Mucosa of descending colon (tissue), 3 donors: Measurements from ENCODE around the gene CENPT. TPM values are rescaled to one million over a fixed set of nuclear protein-coding genes. Genes with fewer than 3 reads are reported as not detected.

Experiments
- ATAC-seq: fragments of 200-7000 bp; cut with Tn5 transposase; one replicate; pipeline ENCODE4 v1.9.1; 2020; ENCODE audit warnings: mild to moderate bottlenecking, moderate library complexity
- DNase-seq, 3 donors: peaks; one replicate each; pipeline ENCODE4 v3.0.0-alpha.2; 2020
- H3K36me3 ChIP-seq: fragments of 200-600 bp; one replicate; pipeline ENCODE4 v1.8.0; 2021; ENCODE audit warnings: low read depth, mild to moderate bottlenecking
- H3K4me1 ChIP-seq: fragments of 200-600 bp; one replicate; pipeline ENCODE4 v1.8.0; 2021; ENCODE audit warnings: low read depth, mild to moderate bottlenecking
- H3K4me3 ChIP-seq: fragments of 200-600 bp; one replicate; pipeline ENCODE4 v1.8.0; 2021; ENCODE audit warnings: mild to moderate bottlenecking
- H3K9me3 ChIP-seq: fragments of 200-600 bp; one replicate; pipeline ENCODE4 v1.8.0; 2021; ENCODE audit warnings: mild to moderate bottlenecking
- CTCF ChIP-seq: fragments of 200-600 bp; IDR thresholded peaks from one replicate; pipeline ENCODE4 v1.8.0; 2022; ENCODE audit warnings: antibody characterized with exemption, mild to moderate bottlenecking
- intact Hi-C, 2 donors: fragments of 100-400 bp; cut with DNase I in 1 of 2; cut with micrococcal nuclease in 1 of 2; formaldehyde crosslinking; loops; one replicate each; pipeline versions ENCODE4 v1.11.0 to v1.11.1; 2022; cut with DNase I, micrococcal nuclease
- total RNA-seq, 3 donors: library from RNA; stranded (reverse); fragmentation: NEBNext Ultra II Directional in 2 of 3; extraction: Animal tissue kit (Norgen Biotek cat#: 25700) in 2 of 3; gene quantifications; one replicate each; pipeline versions ENCODE4 v1.2.1 to v1.2.4, GENCODE V29; 2021 to 2023
- donor health status: DM: no; HTN: no; CAD: no; lungs with moderate emphysema.
- donor health status: DM: no; HTN: no; CAD: no.
- donor health status: DM: no; HTN: yes; CAD: no.

Gene CENPT
- total RNA-seq, 3 donors from 2014 or later: 33.2 to 55.0 (median 36.6) TPM

- DNase-seq (no peak), ATAC-seq (no peak)
- Histone ChIP-seq H3K4me1 (peaks cover 24% of the 10 kb centered on the region), H3K36me3 (no peaks in the 10 kb centered on the region), H3K4me3 (no peak overlapping the region), H3K9me3 (no peaks in the 10 kb centered on the region)
- intact Hi-C loops: no loop called here
- no peak for TF ChIP-seq CTCF
Observed at GRCh38 chr16:67855789-67856188, 8.3 kb upstream of the CENPT start.

- ATAC-seq: no peak
- intact Hi-C loops: no loop called here
- H3K4me1 ChIP-seq: peaks cover 23% of the 10 kb centered on the region
- no peak for DNase-seq
- no peaks in the 10 kb centered on the region for H3K9me3 ChIP-seq
- TF ChIP-seq CTCF: no peak
- H3K4me3 ChIP-seq: no peak overlapping the region
- no peaks in the 10 kb centered on the region for H3K36me3 ChIP-seq
Observed at GRCh38 chr16:67853670-67854069, 6.2 kb upstream of the CENPT start.

GRCh38 chr16:67848118-67848517, 625 bp upstream of the CENPT start:
- H3K36me3 ChIP-seq: no peaks in the 10 kb centered on the region
- H3K4me3 ChIP-seq: no peak overlapping the region
- intact Hi-C loops: no loop called here
- TF ChIP-seq CTCF: no peak
- ATAC-seq (no peak), DNase-seq (no peak)
- H3K9me3 ChIP-seq: no peaks in the 10 kb centered on the region
- peaks cover 40% of the 10 kb centered on the region for H3K4me1 ChIP-seq

- intact Hi-C loops: no loop called here
- Histone ChIP-seq H3K9me3 (no peaks in the 10 kb centered on the region), H3K36me3 (no peaks in the 10 kb centered on the region), H3K4me3 (peak within 1 kb of the TSS; percentile 91), H3K4me1 (peaks cover 40% of the 10 kb centered on the region)
- peak; percentile 97 to 98 (median 98) for DNase-seq
- TF ChIP-seq CTCF: no peak
- peak; percentile 83 for ATAC-seq
Observed at GRCh38 chr16:67846320-67847063, 1.0 kb downstream of the CENPT start, which contains the start of gene NUTF2. Gene NUTF2, plus strand, starts transcription at chr16:67846933. Its CDS starts 18,198 bp downstream, at chr16:67865131.

- TF ChIP-seq CTCF: no peak
- no peak for DNase-seq
- Histone ChIP-seq H3K4me3 (peak overlapping the region; percentile 91), H3K9me3 (no peaks in the 10 kb centered on the region), H3K4me1 (peaks cover 40% of the 10 kb centered on the region), H3K36me3 (no peaks in the 10 kb centered on the region)
- intact Hi-C loops: no loop called here
- ATAC-seq: no peak
Observed at GRCh38 chr16:67846063-67846319, 1.5 kb downstream of the CENPT start.
